NCI-H748 (cell line): ENCODE measurements around the gene MYLK4.

ENCODE experiments used
- DNase-seq: peaks from one replicate; lab custom pipeline; 2025; ENCODE audit not compliant: unreplicated experiment; lab: John Stamatoyannopoulos, UW

Gene MYLK4

GRCh38 chr6:2750832-2751231, at the start of gene MYLK4:
Gene MYLK4 (minus strand): TSS chr6:2750922. CDS start chr6:2749294, 1,628 bp downstream.
- no peak for DNase-seq

- DNase-seq: no peak
Measured at GRCh38 chr6:2799936-2800527, 49.3 kb upstream of the MYLK4 start.

- DNase-seq: no peak
Measured at GRCh38 chr6:2798586-2799134, 47.9 kb upstream of the MYLK4 start.

- no peak for DNase-seq
Measured at GRCh38 chr6:2797564-2798031, 46.9 kb upstream of the MYLK4 start.

- no peak for DNase-seq
Measured at GRCh38 chr6:2796861-2797260, 46.1 kb upstream of the MYLK4 start.

GRCh38 chr6:2795956-2796355, 45.2 kb upstream of the MYLK4 start:
- no peak for DNase-seq

GRCh38 chr6:2795162-2795561, 44.4 kb upstream of the MYLK4 start:
- DNase-seq: no peak

GRCh38 chr6:2794171-2794730, 43.5 kb upstream of the MYLK4 start:
- no peak for DNase-seq

- DNase-seq: no peak
Measured at GRCh38 chr6:2793534-2794151, 42.9 kb upstream of the MYLK4 start.

GRCh38 chr6:2792330-2793110, 41.8 kb upstream of the MYLK4 start:
- no peak for DNase-seq

GRCh38 chr6:2791450-2791974, 40.8 kb upstream of the MYLK4 start:
- no peak for DNase-seq

- DNase-seq: peak; percentile 50
Measured at GRCh38 chr6:2790588-2791449, 40.1 kb upstream of the MYLK4 start.

GRCh38 chr6:2786269-2786668, 35.5 kb upstream of the MYLK4 start:
- DNase-seq: no peak

- DNase-seq: no peak
Measured at GRCh38 chr6:2784930-2785329, 34.2 kb upstream of the MYLK4 start.

GRCh38 chr6:2784061-2784460, 33.3 kb upstream of the MYLK4 start:
- DNase-seq: no peak

GRCh38 chr6:2783188-2783963, 32.7 kb upstream of the MYLK4 start:
- DNase-seq: no peak

GRCh38 chr6:2782825-2783187, 32.1 kb upstream of the MYLK4 start:
- no peak for DNase-seq

- DNase-seq: no peak
Measured at GRCh38 chr6:2782356-2782708, 31.6 kb upstream of the MYLK4 start.

GRCh38 chr6:2781685-2782355, 31.1 kb upstream of the MYLK4 start:
- DNase-seq: no peak
